Measurements from ENCODE around the gene BCAS3.

The BCAS3 gene

GRCh38 chr17:60832151-60832585 is 154.5 kb downstream of the BCAS3 start:
- H3K36me3 ChIP-seq (replicated peaks; ENCODE audit: low read depth, low read length): no peaks in the 10 kb centered on the region
- H3K9ac ChIP-seq (ENCODE audit: low read length): no peak overlapping the region
- H3K79me2 ChIP-seq (ENCODE audit: low read length): no peaks in the 10 kb centered on the region
- H3K4me3 ChIP-seq (ENCODE audit: low read length): no peak overlapping the region
- H3K9me3 ChIP-seq (ENCODE audit: insufficient read depth, low read length): no peaks in the 10 kb centered on the region
- TF ChIP-seq CTCF (IDR thresholded peaks at IDR 0.05; ENCODE audit: low read depth, low read length) (no peak), EZH2phosphoT487 (IDR thresholded peaks at IDR 0.05; ENCODE audit: low read depth) (no peak)
- no peaks in the 10 kb centered on the region for H3K27me3 ChIP-seq (ENCODE audit: low read depth, low read length)
- H4K20me1 ChIP-seq (ENCODE audit: insufficient read depth, low read length): no peaks in the 10 kb centered on the region
- H3K4me1 ChIP-seq (ENCODE audit: low read length): peaks cover 3% of the 10 kb centered on the region; the same call in 1 of the 2 replicates
- H3K27ac ChIP-seq (ENCODE audit: low read length): no peak overlapping the region
- no peak overlapping the region for H2AFZ ChIP-seq (ENCODE audit: low read depth, low read length)
- H3K4me2 ChIP-seq (ENCODE audit: low read length): no peak overlapping the region

- H4K20me1 ChIP-seq (ENCODE audit: insufficient read depth, low read length): no peaks in the 10 kb centered on the region
- no peaks in the 10 kb centered on the region for H3K36me3 ChIP-seq (replicated peaks; ENCODE audit: low read depth, low read length)
- no peak overlapping the region for H3K4me2 ChIP-seq (ENCODE audit: low read length)
- no peaks in the 10 kb centered on the region for H3K9me3 ChIP-seq (ENCODE audit: insufficient read depth, low read length)
- H3K4me3 ChIP-seq (ENCODE audit: low read length): no peak overlapping the region
- peaks cover 3% of the 10 kb centered on the region; the same call in 1 of the 2 replicates for H3K4me1 ChIP-seq (ENCODE audit: low read length)
- no peaks in the 10 kb centered on the region for H3K79me2 ChIP-seq (ENCODE audit: low read length)
- no peak overlapping the region for H3K27ac ChIP-seq (ENCODE audit: low read length)
- TF ChIP-seq EZH2phosphoT487 (IDR thresholded peaks at IDR 0.05; ENCODE audit: low read depth): no peak
- TF ChIP-seq CTCF (IDR thresholded peaks at IDR 0.05; ENCODE audit: low read depth, low read length): no peak
- H3K27me3 ChIP-seq (ENCODE audit: low read depth, low read length): no peaks in the 10 kb centered on the region
- H3K9ac ChIP-seq (ENCODE audit: low read length): no peak overlapping the region
- H2AFZ ChIP-seq (ENCODE audit: low read depth, low read length): no peak overlapping the region
These were observed 155.0 kb downstream of the BCAS3 start for GRCh38 chr17:60832631-60833030.

- H3K27ac ChIP-seq (ENCODE audit: low read length): no peak overlapping the region
- no peak overlapping the region for H3K4me2 ChIP-seq (ENCODE audit: low read length)
- no peaks in the 10 kb centered on the region for H3K27me3 ChIP-seq (ENCODE audit: low read depth, low read length)
- H3K79me2 ChIP-seq (ENCODE audit: low read length): no peaks in the 10 kb centered on the region
- no peaks in the 10 kb centered on the region for H4K20me1 ChIP-seq (ENCODE audit: insufficient read depth, low read length)
- H3K9ac ChIP-seq (ENCODE audit: low read length): no peak overlapping the region
- H3K4me3 ChIP-seq (ENCODE audit: low read length): no peak overlapping the region
- H3K9me3 ChIP-seq (ENCODE audit: insufficient read depth, low read length): no peaks in the 10 kb centered on the region
- no peak for TF ChIP-seq CTCF (IDR thresholded peaks at IDR 0.05; ENCODE audit: low read depth, low read length)
- no peak for TF ChIP-seq EZH2phosphoT487 (IDR thresholded peaks at IDR 0.05; ENCODE audit: low read depth)
- no peaks in the 10 kb centered on the region for H3K36me3 ChIP-seq (replicated peaks; ENCODE audit: low read depth, low read length)
- H2AFZ ChIP-seq (ENCODE audit: low read depth, low read length): no peak overlapping the region
- no peaks in the 10 kb centered on the region for H3K4me1 ChIP-seq (ENCODE audit: low read length)
These were observed 162.8 kb downstream of the BCAS3 start for GRCh38 chr17:60840456-60840855.

GRCh38 chr17:60845012-60845411 is 167.4 kb downstream of the BCAS3 start:
- Histone ChIP-seq H3K36me3 (replicated peaks; ENCODE audit: low read depth, low read length) (no peaks in the 10 kb centered on the region), H2AFZ (ENCODE audit: low read depth, low read length) (no peak overlapping the region), H3K9ac (ENCODE audit: low read length) (no peak overlapping the region), H4K20me1 (ENCODE audit: insufficient read depth, low read length) (no peaks in the 10 kb centered on the region), H3K27me3 (ENCODE audit: low read depth, low read length) (no peaks in the 10 kb centered on the region), H3K79me2 (ENCODE audit: low read length) (no peaks in the 10 kb centered on the region), H3K27ac (ENCODE audit: low read length) (no peak overlapping the region), H3K9me3 (ENCODE audit: insufficient read depth, low read length) (no peaks in the 10 kb centered on the region), H3K4me2 (ENCODE audit: low read length) (no peak overlapping the region), H3K4me1 (ENCODE audit: low read length) (no peaks in the 10 kb centered on the region), H3K4me3 (ENCODE audit: low read length) (no peak overlapping the region)
- TF ChIP-seq EZH2phosphoT487 (IDR thresholded peaks at IDR 0.05; ENCODE audit: low read depth) (no peak), CTCF (IDR thresholded peaks at IDR 0.05; ENCODE audit: low read depth, low read length) (no peak)

Measured in OCI-LY3 (cell line).